ENCODE data around the gene DBF4B.
"Not testable (repeated sequence)": the region's sequence is repeated elsewhere in the genome, so short reads cannot be mapped to it uniquely, and the experiment has no call there.

The DBF4B gene

DNA sequence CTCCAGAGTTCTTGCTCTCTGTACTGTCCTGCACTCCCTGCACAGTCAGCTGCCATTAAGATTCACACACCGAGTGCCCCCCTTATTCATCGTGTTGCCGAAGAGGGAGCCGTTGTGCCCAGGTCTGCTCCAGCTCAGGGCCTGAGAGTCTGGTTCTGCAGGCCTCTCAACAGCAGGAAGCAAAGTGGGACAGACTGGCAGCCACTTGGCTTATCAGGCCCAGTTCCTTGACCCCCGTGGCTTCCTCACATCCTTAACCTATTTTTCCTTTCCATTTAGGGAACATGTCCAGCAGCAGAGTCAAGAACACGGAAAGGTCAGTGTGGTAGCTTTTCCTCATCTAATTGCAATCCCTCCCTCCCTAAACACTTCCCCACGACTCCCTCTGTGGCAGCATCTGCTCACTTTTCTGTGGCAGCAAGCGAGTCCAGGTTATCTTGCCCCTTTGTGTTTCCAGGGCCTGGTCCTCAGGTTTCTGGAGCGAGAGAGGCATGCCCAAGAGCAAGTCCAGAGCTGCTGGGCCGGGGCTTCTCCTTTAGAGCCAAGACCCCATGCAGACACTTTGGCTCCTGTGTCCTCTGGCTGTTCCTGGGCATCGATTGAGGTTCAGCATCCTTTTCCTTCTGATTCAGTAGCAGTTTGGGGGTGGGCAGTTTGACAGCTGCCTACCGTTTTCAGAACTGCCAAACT is 28.2 kb downstream of the DBF4B start:
- no peak for DNase-seq

DNA sequence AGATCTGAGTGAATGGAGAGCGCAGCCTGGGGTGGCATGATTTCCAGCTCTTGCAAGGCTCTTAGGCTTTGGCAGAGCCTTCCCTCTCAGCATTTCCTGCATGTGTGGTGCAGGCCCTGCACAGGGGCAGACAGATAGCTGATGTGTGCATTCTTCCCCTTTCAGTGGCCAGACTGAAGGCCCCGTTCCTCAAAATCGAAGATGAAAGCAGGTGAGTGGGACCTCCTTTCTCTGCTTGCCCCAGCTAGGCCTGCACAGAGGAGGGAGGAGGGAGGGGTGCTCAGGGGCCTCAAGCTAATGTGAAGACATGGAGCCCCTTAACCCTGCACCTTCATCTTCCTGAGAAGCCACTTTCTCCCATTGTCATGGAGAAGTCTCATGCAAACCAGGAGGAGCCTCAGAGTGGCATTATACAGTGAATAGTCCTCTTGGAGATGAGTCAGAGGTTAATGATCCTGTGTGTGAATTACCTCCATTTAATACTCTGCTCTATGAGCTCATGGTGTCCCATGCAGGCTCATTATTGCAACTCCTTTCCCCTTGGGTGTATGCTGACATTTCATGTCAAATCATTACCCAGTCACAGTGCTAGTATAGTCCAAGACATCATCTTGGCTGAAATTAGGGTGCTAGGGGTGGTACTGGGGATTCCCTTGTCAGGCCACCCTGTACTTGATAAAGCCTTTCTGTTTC is 29.9 kb downstream of the DBF4B start:
- no peak for DNase-seq

DNA sequence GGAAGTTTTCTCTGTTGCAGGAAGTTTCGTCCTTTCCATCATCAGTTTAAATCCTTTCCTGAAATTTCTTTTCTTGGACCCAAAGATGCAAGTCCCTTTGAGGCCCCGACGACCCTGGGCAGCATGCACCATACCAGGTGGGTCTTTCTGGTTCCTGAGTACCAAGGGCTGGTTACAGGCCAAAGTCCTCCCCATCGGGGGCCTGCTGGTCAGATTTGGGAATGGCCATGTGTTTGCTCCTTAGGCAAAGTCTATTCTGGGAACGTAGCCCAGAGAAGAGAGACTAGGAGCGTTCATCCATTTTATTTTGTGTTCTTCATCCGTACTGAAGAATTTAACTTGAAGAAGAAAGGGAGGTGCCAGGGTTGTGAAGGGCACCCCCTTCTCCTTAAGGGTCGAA is 32.9 kb downstream of the DBF4B start:
- no peak for DNase-seq

DNA sequence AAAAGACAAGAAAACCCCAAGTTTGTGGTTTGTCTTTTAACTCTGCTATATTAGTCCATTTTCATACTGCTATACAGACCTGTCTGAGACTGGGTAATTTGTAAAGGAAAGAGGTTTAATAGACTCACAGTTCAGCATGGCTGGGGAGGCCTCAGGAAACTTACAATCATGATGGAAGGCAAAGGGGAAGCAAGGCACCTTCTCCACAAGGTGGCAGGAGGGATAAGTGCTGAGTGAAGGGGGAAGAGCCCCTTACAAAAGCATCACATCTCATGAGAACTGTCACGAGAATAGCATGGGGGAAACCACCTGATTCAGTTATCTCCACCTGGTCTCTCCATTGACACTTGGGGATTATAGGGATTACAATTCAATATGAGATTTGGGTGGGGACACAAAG is 36.8 kb downstream of the DBF4B start:
- no peak for DNase-seq

DNA sequence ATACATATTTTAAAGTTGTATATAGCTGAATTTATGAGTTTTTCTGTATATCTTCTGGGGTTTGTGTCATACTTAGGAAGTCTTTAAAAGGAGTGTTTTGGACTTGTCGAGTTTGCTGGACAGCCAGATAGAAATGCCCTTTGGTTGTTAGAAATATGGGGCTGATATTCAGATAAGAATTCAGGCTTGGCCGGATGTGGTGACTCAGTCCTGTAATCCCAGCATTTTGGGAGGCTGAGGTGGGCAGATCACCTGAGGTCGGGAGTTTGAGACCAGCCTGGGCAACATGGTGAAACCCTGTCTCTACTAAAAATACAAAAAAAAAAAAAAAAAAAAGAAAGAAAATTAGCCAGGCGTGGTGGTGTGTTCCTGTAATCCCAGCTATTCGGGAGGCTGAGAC is 37.3 kb downstream of the DBF4B start:
- not testable (repeated sequence) for DNase-seq

DNA sequence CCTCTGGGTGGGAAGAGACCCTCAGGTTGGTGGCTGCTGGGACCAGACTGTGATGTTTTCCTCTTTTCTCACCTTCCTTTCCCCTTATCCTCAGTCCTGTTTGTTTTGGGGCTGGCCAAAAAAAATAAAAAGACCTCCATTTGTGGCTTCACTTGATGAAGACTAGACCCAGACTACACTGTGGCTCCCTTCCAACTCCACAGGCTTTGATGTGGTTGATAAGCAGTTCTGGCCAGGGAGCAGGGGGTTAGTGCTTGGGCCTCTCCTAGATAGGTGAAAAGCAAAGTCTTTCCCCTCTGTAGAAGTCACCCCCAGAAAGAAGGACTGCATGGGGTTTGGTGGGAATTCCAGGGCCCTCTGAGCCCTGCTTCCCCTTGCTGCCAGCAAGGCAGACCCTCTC is 39.1 kb downstream of the DBF4B start:
- no peak for DNase-seq

DNA sequence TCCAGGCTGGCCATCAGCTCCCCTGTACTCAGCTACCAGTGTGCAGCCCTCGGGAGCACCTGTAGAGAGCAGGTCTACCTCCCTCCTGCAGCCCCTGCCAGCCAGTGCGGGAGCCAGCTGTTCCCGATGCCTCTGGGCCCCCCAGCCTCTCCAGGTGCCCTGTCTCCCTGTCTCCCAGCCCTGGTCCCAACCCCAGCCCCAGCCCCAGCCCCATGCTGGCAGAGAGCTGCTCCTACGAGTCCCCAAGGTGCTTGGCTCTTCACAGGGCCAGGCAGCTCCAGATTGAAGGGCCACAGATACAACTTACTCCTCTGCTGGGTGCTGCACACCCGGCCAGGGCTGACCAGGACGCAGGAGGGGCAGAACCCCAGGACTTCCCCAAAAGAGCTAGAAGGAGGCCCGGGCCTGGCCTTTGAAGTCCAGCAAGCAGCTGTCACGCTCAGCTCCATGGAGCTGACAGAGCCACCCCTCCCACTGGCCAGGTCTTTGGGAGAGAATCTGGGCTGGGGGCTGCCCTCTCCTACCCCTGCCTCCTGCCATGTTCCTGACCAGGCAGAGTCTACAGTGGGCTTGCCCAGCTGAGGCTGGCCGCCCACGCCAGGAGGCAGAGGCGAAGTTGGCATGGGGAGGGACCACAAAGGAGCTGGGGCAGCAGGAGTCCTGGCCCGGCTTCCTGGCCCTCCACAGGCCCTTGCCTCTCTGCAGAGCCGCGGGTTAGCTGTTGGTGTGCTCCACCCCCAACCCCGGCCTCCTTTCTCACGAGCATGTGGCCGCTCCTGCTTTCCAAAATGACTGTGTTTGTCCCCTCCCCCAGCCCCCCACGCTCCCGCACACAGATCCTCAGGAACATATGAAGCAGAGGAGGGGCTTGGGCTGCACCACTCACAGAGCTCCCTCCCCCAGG is 40.9 kb downstream of the DBF4B start:
- DNase-seq, result no peak

DNA sequence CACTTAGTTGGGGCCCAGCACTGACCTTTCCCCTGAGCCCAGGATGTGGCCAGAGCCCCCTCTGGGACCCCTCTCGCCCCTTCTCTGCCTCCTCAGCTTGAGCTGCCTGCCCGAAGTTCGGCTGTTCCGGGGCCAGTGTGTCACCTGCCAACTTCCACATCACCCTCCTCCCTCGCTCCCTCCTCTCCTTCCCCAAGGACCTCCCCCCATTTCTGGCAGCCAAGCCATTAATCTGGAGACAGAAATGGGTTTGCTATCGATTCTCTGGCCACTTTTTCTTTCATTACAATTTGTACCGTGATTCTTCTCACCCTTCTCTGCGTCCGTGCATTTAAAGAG is 41.5 kb downstream of the DBF4B start:
- DNase-seq, result no peak

DNA sequence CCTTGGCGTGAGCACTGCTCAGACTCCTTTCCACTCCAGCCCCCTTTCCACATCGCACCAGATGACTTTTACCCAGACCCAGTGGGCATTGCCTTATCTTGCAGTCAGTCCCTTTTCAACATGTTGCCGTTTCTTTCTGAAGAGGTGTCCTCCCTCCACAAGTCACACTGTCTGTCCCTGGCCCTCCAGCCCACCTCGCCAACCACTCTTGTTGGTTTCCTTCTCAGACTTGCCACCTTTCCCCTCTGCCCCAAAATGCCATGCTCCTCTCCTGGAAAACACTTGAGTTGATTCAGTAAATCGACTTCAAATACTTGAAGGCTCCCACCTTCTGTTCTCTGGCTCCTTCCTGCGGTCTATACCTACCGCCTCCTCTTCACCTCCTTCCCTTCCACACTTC is 42.9 kb downstream of the DBF4B start:
- no peak for DNase-seq

DNA sequence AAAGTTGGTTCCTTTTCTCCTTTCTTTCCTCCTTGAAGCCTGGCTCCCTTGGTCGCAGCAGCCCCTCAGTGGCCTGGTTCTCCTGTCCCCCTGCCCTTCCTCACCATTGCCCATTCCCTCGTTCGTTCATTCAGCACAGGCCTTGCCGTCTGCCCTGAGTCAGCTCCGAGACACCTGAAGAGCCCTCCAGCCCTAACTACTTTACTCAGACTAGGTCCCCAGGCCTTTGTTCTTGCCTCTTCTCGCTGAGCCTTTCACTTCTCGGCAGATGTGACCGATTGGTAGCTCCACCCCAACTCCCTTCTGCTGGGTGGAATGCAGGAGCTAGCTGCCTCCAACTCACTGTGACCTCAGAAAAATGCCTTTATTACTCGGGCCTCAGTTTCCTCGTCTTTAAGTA is 43.3 kb downstream of the DBF4B start:
- no peak for DNase-seq

DNA sequence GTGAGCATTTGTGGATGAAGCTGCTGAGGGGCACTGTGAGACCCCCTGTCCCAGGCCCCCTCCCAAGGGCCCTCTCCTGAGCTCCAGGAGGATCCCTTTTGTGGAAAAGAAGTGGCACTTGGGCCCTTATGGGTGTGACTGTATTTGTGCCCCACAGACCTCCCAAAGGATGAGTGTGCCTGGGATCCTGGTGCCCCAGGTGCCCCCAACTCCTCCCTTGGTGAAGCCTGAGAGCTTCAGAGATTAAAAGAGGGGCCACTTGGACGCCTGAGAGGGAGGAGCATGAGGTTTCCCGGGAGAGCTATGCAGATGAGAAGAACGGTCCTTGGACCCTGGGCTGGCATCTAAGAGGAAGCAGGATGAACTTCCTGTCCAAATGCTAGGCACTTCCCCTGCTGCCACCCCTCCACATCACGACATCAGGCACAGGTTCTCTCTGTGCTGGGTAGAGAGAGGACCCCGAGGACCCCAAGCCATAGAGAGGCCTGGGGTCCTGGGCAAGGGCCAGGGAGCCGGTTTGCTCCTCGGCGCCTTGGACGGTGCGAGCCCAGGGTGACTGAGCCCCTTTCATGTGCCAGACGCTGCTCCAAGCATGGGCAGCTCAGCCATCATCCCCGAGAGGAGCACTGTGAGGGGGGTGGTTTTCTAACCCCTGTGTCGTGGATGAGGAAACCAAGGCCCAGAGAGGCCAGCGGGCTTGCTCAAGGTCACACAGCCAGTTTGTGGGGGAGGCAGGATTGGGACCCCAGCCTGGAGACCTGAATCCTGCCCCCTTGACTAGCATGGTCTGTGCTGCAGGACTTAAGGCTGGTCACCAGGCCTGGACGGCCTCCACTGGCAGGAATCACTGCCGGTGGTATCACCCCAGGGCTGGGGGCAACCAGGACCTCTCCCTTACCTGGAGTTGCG is 44.7 kb downstream of the DBF4B start:
- no peak for DNase-seq

DNA sequence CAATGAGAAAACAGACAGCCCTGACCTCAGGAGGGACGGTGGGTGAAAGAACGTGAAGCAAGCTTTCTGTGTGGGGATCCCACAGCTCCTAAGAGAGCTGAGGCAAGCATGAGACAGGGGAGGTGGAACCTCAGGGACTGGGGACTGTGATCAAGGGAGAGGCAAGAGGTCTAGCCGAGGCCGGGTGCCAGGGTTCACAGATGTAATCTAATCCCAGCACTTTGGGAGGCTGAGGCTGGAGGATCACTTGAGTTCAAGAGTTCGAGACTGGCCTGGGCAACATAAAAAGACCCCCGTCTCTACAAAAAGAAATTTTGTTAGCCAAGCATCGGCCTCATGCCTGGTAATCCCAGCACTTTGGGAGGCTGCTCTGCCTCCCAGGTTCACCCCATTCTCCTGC is 45.8 kb downstream of the DBF4B start:
- no peak for DNase-seq

DNA sequence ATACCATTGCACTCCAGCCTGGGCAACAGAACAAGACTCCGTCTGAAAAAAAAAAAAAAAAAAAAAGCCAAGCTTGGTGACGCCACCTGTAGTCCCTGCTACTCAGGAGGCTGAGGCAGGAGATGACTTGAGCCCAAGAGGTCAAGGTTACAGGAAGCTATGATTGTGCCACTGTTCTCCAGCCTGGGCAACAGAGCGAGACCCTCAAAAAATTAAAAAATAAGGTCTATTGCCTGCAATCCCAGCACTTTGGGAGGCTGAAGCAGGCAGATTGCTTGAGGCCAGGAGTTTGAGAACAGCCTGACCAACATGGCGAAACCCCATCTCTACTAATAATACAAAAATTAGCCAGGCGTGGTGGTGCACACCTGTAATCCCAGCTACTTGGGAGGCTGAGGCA is 46.7 kb downstream of the DBF4B start:
- not testable (repeated sequence) for DNase-seq

DNA sequence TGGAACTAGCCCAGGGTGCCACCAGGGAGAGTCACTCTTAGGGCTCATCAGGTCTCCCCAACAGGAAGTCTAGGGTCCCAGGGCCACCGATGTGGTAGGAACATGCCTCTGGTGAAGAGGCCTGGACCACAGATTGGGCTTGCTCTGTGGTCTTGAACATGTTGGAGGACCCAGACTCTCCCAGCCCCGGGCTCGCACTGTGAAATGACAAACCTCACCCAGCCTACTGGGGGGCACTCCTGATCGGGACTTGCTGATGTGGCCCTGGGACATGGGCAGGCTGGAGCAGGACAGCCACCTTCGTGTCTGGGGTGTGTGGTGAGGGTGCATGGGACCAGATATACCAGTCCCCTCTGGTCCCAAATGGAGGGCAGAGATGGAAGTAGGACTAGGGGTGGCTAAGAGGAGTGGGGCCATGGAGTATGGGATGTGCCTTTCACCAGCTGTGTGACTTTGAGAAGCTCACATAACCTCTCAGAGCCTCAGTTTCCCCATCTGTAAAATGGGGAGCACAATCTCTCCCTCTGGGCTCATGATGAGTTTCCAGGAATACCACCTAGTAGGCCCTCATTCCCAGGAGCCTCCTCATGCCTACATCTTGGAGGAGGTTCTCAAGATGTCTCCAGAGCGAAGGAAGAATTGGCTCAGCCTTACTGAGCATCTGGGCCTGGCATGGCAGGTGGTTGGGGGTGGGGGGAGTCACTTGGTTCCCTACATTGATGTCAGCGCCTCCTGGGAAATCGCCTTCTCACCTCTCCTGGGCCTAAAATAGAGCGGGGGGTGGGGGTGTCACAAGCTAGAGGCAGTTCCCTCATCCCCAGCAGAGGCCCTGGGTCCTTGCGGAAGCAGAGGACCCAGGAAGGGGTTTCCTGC is 48.8 kb downstream of the DBF4B start:
- no peak for DNase-seq

DNA sequence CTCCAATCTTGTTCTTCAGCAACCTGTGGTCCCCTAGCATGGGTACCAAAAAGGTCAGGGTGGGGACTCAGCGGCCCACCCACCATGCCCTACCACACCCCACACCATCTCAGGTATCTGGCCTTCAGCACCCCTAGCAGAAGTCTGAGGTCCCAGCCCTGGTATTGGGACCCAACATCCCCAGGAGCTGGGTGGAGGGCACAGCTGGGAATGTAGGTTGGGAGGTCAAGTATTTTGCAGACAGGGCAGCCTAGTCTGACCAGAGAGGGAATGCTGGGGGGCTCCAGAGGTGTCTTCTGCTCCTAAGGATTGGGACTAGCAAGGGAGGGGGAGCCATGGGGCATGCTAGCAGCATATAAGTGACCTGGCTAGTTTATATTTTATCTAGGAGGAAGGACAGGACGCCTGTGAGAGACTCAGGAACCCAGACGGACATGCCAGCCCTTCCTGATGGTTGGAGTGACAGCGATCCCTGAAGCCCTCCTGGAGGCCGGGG is 49.5 kb downstream of the DBF4B start:
- no peak for DNase-seq

DNA sequence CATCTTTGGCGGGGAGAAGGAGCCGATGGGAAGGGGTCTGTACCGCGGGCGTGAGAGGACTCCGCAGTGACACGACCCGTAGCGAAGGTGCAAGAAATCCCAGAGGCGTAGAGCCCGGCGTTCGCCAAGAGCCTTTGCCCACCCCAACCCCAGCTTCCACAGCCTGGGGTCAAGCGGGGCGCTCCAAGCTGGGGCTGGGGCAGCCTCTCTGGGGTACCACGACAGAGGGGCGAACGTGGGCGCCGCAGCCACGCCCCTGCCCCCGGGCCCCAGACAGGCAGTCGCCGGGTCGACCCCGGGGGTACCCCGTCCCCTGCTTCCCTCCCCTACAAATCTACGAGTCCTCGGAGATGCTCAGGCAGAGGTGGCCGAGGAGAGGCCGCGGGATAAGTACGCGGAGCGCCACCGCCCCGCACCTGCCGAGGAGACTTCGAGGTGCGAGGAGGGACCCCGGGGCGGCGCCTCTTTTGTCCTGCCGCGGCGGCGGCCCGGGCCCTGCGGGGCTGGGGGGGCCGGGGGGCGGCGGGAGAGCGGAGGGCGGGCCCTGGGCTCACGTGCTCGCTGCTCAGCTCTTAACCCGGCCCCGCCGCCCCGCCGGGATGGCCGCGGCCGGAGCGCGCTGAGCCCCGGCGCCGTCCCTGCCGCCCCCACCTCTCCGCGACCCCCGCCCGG is 50.1 kb downstream of the DBF4B start, which contains the start of gene ADAM11:
Gene ADAM11, plus strand, starts transcription at position 575 of the 672 bp plus-strand sequence. CDS start 212 bp downstream, outside the sequence.
- DNase-seq, result peak; percentile 34

DNA sequence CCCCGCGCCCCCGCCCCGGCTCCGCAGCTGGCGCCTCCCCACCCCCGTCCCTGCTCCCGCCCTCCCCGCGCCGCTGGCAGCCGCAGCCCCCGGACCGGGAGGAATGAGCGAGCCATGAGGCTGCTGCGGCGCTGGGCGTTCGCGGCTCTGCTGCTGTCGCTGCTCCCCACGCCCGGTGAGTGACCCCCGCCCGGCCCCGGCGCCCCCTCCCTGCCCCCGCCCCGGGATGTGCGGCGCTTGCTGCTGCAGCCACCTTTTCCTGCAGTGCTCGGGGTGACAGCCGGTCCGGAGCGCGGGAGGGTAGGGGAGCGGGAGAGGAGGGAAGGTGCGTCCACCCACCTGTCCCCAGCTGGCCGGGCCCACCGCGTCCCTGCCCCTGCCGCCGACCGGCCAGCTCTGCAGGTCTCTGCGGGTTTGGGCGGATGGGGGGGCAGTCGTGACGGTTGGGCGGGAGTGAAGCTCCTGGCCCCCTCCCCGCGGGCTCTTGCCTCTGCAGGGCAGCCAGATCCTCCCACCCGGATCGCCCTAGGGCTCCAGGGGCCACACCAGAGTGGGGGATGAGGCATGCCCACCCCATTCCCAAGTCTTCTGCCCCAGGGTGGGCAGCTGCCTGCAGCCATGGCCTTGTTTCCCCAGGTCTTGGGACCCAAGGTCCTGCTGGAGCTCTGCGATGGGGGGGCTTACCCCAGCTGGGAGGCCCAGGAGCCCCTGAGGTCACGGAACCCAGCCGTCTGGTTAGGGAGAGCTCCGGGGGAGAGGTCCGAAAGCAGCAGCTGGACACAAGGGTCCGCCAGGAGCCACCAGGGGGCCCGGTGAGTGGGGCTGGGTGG is 50.8 kb downstream of the DBF4B start:
- DNase-seq, result no peak

DNA sequence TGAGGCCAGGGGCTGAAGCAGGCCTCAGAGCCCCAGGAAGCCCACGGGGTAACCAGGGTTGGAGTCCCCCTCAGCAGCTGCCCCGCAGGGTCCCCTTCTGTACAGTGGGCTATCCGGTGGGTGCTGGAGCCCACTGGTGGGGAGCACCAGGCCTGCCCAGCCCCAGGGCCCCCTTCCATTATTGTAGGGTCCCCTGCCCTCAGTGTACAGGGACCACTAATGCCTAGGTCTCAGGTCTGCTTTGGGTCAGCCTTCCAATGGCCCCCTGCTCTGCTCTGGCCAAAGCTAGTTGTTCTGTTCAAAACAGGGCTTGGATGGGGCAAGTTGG is 51.4 kb downstream of the DBF4B start:
- DNase-seq, result no peak

DNA sequence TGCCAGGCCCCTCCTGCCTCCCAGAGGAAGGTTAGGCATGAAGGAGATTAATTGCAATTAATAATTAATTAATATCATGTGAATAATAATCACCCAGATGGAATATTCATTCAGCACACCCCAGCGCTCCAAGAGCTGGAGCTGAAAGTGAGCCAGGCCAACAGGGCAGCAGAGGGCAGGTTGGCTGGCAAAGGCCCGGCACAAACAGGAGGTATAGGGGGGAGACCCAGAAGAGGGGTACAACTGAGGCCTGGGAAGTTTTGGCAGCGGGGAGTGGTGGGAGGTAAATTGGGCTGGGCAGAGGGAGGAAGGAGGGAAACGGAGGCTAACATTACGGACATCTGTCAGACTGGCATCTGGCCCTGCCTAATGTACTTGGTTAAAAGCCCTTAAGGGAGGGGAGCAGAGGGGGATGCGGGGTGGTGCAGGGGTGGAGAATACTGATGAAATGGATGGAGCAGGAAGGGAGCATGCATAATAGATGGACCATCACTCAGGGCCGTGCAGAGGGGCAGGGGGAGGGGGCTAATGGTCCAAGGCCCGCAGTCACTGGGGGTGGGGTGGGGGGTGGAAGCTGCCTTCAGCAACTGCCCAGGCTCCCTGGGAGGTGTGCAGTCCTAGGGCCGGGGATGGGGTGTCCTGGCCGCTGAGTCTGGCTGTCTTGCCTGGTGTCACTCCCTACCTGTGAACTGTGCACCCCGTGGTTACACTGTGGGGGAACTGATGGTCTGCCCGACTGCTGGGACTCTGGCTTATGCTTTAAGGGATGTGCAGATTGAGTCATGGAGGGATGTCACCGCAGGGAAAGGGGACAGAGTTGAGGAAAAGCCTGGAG is 52.2 kb downstream of the DBF4B start:
- DNase-seq, result no peak
